ENCODE measurements around the gene ADGRG6. TPM values are rescaled to one million over a fixed set of nuclear protein-coding genes. Genes with fewer than 3 reads are reported as not detected.

Gene ADGRG6
- total RNA-seq, 1 donor from 2014 or later = 0.39 TPM

DNA sequence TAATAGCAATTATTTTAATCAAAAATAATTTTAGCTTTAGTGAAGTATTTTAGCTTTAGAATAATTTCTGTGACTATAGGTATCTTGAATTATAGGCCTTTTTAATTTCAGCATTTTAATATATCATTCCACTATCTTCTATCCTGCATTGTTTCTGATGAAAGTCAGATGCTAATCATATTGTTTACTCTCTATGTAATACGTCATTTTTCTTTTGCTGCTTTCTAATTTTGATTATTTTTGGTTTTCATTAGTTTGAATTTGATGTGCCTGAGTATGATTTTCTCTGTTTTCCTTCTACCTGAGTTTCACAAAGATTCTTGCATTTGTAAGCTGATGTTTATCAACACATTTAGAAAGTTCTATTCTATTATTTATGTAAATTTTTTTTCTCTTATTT lies 17.4 kb upstream of the ADGRG6 start:
- no peaks in the 10 kb centered on the region for H4K20me1 ChIP-seq (ENCODE audit: low read depth)
- H2AFZ ChIP-seq (replicated peaks) = no peak overlapping the region
- no peaks in the 10 kb centered on the region for H3K9me3 ChIP-seq (ENCODE audit: low read depth)
- H3K36me3 ChIP-seq = no peaks in the 10 kb centered on the region
- no peaks in the 10 kb centered on the region for H3F3A ChIP-seq (ENCODE audit: low read depth)
- H3K4me3 ChIP-seq = no peak overlapping the region
- no peaks in the 10 kb centered on the region for H3K4me1 ChIP-seq
- H3K27me3 ChIP-seq = no peaks in the 10 kb centered on the region
- H3K4me3 Mint-ChIP-seq = no peak overlapping the region
- H3K27ac ChIP-seq = no peak overlapping the region
- TF ChIP-seq EZH2phosphoT487 (IDR thresholded peaks at IDR 0.05) (no peak), EZH2 (IDR thresholded peaks at IDR 0.05) (no peak)
- TF ChIP-seq, protein P1, sequence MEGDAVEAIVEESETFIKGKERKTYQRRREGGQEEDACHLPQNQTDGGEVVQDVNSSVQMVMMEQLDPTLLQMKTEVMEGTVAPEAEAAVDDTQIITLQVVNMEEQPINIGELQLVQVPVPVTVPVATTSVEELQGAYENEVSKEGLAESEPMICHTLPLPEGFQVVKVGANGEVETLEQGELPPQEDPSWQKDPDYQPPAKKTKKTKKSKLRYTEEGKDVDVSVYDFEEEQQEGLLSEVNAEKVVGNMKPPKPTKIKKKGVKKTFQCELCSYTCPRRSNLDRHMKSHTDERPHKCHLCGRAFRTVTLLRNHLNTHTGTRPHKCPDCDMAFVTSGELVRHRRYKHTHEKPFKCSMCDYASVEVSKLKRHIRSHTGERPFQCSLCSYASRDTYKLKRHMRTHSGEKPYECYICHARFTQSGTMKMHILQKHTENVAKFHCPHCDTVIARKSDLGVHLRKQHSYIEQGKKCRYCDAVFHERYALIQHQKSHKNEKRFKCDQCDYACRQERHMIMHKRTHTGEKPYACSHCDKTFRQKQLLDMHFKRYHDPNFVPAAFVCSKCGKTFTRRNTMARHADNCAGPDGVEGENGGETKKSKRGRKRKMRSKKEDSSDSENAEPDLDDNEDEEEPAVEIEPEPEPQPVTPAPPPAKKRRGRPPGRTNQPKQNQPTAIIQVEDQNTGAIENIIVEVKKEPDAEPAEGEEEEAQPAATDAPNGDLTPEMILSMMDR (IDR thresholded peaks at IDR 0.05) = no peak
- no peak overlapping the region for H3K9ac ChIP-seq
- no peaks in the 10 kb centered on the region for H3K36me3 Mint-ChIP-seq
- H3K27me3 Mint-ChIP-seq (ENCODE audit: insufficient read depth, low read depth) = peaks cover 2% of the 10 kb centered on the region
- DNase-seq (ENCODE audit: low spot score) = no peak
- H3K9me3 Mint-ChIP-seq = peaks cover 9% of the 10 kb centered on the region
- no peak overlapping the region for H3K27ac Mint-ChIP-seq
- H3K79me2 ChIP-seq (ENCODE audit: low read depth) = no peaks in the 10 kb centered on the region
- H3K4me1 Mint-ChIP-seq = no peaks in the 10 kb centered on the region
- H3K4me2 ChIP-seq = no peak overlapping the region

GRCh38 chr6:142285235-142286087 lies 16.3 kb upstream of the ADGRG6 start:
- no peak overlapping the region for H3K9ac ChIP-seq
- H3K79me2 ChIP-seq (ENCODE audit: low read depth) = no peaks in the 10 kb centered on the region
- H3K4me3 ChIP-seq = no peak overlapping the region
- H2AFZ ChIP-seq (replicated peaks) = no peak overlapping the region
- H3K36me3 ChIP-seq = no peaks in the 10 kb centered on the region
- DNase-seq (ENCODE audit: low spot score) = no peak
- H3K27me3 Mint-ChIP-seq (ENCODE audit: insufficient read depth, low read depth) = no peaks in the 10 kb centered on the region
- no peaks in the 10 kb centered on the region for H3K9me3 ChIP-seq (ENCODE audit: low read depth)
- H3K4me1 Mint-ChIP-seq = no peaks in the 10 kb centered on the region
- H3F3A ChIP-seq (ENCODE audit: low read depth) = no peaks in the 10 kb centered on the region
- no peaks in the 10 kb centered on the region for H3K27me3 ChIP-seq
- H3K36me3 Mint-ChIP-seq = no peaks in the 10 kb centered on the region
- no peak overlapping the region for H3K4me2 ChIP-seq
- H3K4me3 Mint-ChIP-seq = no peak overlapping the region
- no peaks in the 10 kb centered on the region for H3K4me1 ChIP-seq
- H4K20me1 ChIP-seq (ENCODE audit: low read depth) = no peaks in the 10 kb centered on the region
- TF ChIP-seq, protein P1 (IDR thresholded peaks at IDR 0.05) = no peak
- TF ChIP-seq EZH2phosphoT487 (IDR thresholded peaks at IDR 0.05) (no peak), EZH2 (IDR thresholded peaks at IDR 0.05) (no peak)
- no peak overlapping the region for H3K27ac ChIP-seq
- no peak overlapping the region for H3K27ac Mint-ChIP-seq
- peaks cover 9% of the 10 kb centered on the region for H3K9me3 Mint-ChIP-seq

GRCh38 chr6:142286088-142286409 lies 15.8 kb upstream of the ADGRG6 start:
- Histone ChIP-seq H4K20me1 (ENCODE audit: low read depth) (no peaks in the 10 kb centered on the region), H3K4me1 (no peaks in the 10 kb centered on the region), H3K9ac (no peak overlapping the region), H3F3A (ENCODE audit: low read depth) (no peaks in the 10 kb centered on the region), H3K4me2 (no peak overlapping the region), H3K79me2 (ENCODE audit: low read depth) (no peaks in the 10 kb centered on the region), H3K36me3 (no peaks in the 10 kb centered on the region), H3K27ac (no peak overlapping the region), H3K27me3 (no peaks in the 10 kb centered on the region), H3K9me3 (ENCODE audit: low read depth) (no peaks in the 10 kb centered on the region), H3K4me3 (no peak overlapping the region), H2AFZ (replicated peaks) (no peak overlapping the region)
- DNase-seq (ENCODE audit: low spot score) = no peak
- Mint-ChIP-seq H3K4me3 (no peak overlapping the region), H3K27me3 (ENCODE audit: insufficient read depth, low read depth) (no peaks in the 10 kb centered on the region), H3K4me1 (no peaks in the 10 kb centered on the region), H3K36me3 (no peaks in the 10 kb centered on the region), H3K9me3 (peaks cover 7% of the 10 kb centered on the region), H3K27ac (no peak overlapping the region)
- TF ChIP-seq EZH2 (IDR thresholded peaks at IDR 0.05) (no peak), EZH2phosphoT487 (IDR thresholded peaks at IDR 0.05) (no peak)
- TF ChIP-seq, protein P1 (IDR thresholded peaks at IDR 0.05) = no peak
